Measurements from ENCODE around the gene CEMIP2.

Gene CEMIP2

GRCh38 chr9:71664566-71664965 is 103.7 kb downstream of the CEMIP2 start:
- Histone ChIP-seq H4K20me1 (ENCODE audit: low read depth, low read length) (no peaks in the 10 kb centered on the region), H3K27me3 (ENCODE audit: low read length) (no peaks in the 10 kb centered on the region; the same call in 1 of the 2 replicates), H3K36me3 (ENCODE audit: low read length) (no peaks in the 10 kb centered on the region), H3K4me3 (ENCODE audit: insufficient read depth, low read length, poor library complexity, severe bottlenecking) (no peak overlapping the region), H2AFZ (ENCODE audit: low read depth, low read length, severe bottlenecking) (no peak overlapping the region), H3K9me3 (ENCODE audit: insufficient read depth, low read length) (no peaks in the 10 kb centered on the region), H3K9me2 (replicated peaks; ENCODE audit: insufficient read depth, low read length) (no peaks in the 10 kb centered on the region), H3K27ac (ENCODE audit: low read depth, low read length) (no peak overlapping the region), H3K4me2 (ENCODE audit: low read depth, low read length, poor library complexity, severe bottlenecking) (no peak overlapping the region), H3F3A (ENCODE audit: insufficient read depth) (no peaks in the 10 kb centered on the region), H3K9ac (ENCODE audit: low read length) (no peak overlapping the region), H3K79me2 (ENCODE audit: insufficient read depth, low read length) (no peaks in the 10 kb centered on the region)
- TF ChIP-seq EZH2phosphoT487 (conservative IDR thresholded peaks at IDR 0.05; ENCODE audit: low read length) = no peak
- no peak for TF ChIP-seq CTCF (IDR thresholded peaks at IDR 0.05; ENCODE audit: insufficient read depth, low read length, poor library complexity, severe bottlenecking)

GRCh38 chr9:71663931-71664459 is 104.3 kb downstream of the CEMIP2 start:
- Histone ChIP-seq H3K9ac (ENCODE audit: low read length) (no peak overlapping the region), H3K9me3 (ENCODE audit: insufficient read depth, low read length) (no peaks in the 10 kb centered on the region), H2AFZ (ENCODE audit: low read depth, low read length, severe bottlenecking) (no peak overlapping the region), H4K20me1 (ENCODE audit: low read depth, low read length) (no peaks in the 10 kb centered on the region), H3K9me2 (replicated peaks; ENCODE audit: insufficient read depth, low read length) (no peaks in the 10 kb centered on the region), H3K79me2 (ENCODE audit: insufficient read depth, low read length) (no peaks in the 10 kb centered on the region), H3K27ac (ENCODE audit: low read depth, low read length) (no peak overlapping the region), H3K36me3 (ENCODE audit: low read length) (no peaks in the 10 kb centered on the region), H3F3A (ENCODE audit: insufficient read depth) (no peaks in the 10 kb centered on the region), H3K27me3 (ENCODE audit: low read length) (no peaks in the 10 kb centered on the region; the same call in 1 of the 2 replicates), H3K4me3 (ENCODE audit: insufficient read depth, low read length, poor library complexity, severe bottlenecking) (no peak overlapping the region), H3K4me2 (ENCODE audit: low read depth, low read length, poor library complexity, severe bottlenecking) (no peak overlapping the region)
- no peak for TF ChIP-seq EZH2phosphoT487 (conservative IDR thresholded peaks at IDR 0.05; ENCODE audit: low read length)
- TF ChIP-seq CTCF (IDR thresholded peaks at IDR 0.05; ENCODE audit: insufficient read depth, low read length, poor library complexity, severe bottlenecking) = no peak

DNA sequence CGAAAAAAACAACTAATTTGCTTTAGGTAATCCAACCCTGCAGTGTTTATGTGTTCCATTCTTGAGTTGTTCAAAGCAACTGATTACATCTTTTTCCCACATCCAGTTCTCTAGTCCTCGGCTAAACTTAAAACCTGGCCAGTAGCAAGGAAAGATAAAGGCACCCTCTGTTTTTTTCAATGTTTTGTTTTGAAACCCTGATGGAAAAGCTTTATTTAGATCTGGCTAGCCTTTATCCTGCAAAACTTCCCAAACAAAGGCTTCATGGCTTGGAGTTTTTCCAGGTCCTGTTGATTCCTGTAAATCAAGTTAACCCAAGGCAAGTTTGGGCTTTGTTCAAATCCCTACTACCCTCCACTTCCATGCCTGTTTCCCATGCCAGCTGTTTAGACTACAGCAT is 105.1 kb downstream of the CEMIP2 start:
- Histone ChIP-seq H3K27ac (ENCODE audit: low read depth, low read length) (no peak overlapping the region), H3K9me2 (replicated peaks; ENCODE audit: insufficient read depth, low read length) (no peaks in the 10 kb centered on the region), H3F3A (ENCODE audit: insufficient read depth) (no peaks in the 10 kb centered on the region), H3K9ac (ENCODE audit: low read length) (no peak overlapping the region), H2AFZ (ENCODE audit: low read depth, low read length, severe bottlenecking) (no peak overlapping the region), H3K4me3 (ENCODE audit: insufficient read depth, low read length, poor library complexity, severe bottlenecking) (no peak overlapping the region), H3K36me3 (ENCODE audit: low read length) (no peaks in the 10 kb centered on the region), H3K27me3 (ENCODE audit: low read length) (no peaks in the 10 kb centered on the region; the same call in 1 of the 2 replicates), H4K20me1 (ENCODE audit: low read depth, low read length) (no peaks in the 10 kb centered on the region), H3K9me3 (ENCODE audit: insufficient read depth, low read length) (no peaks in the 10 kb centered on the region), H3K79me2 (ENCODE audit: insufficient read depth, low read length) (no peaks in the 10 kb centered on the region), H3K4me2 (ENCODE audit: low read depth, low read length, poor library complexity, severe bottlenecking) (no peak overlapping the region)
- TF ChIP-seq CTCF (IDR thresholded peaks at IDR 0.05; ENCODE audit: insufficient read depth, low read length, poor library complexity, severe bottlenecking) = no peak
- no peak for TF ChIP-seq EZH2phosphoT487 (conservative IDR thresholded peaks at IDR 0.05; ENCODE audit: low read length)

Measured in SU-DHL-6 (cell line).